ENCODE data around the gene NAALADL2.
"Not testable (repeated sequence)": the region's sequence is repeated elsewhere in the genome, so short reads cannot be mapped to it uniquely, and the experiment has no call there.

NAALADL2 gene

GRCh38 chr3:175269394-175269793 lies 410.3 kb downstream of the NAALADL2 start:
- DNase-seq (ENCODE audit: low read depth): no peak

GRCh38 chr3:175270198-175270837 lies 411.2 kb downstream of the NAALADL2 start:
- no peak for DNase-seq (ENCODE audit: low read depth)

- no peak for DNase-seq (ENCODE audit: low read depth)
Observed at GRCh38 chr3:175270866-175271265, 411.7 kb downstream of the NAALADL2 start.

GRCh38 chr3:175271465-175271864 lies 412.3 kb downstream of the NAALADL2 start:
- not testable (repeated sequence) for DNase-seq (ENCODE audit: low read depth)

- DNase-seq (ENCODE audit: low read depth): no peak
Observed at GRCh38 chr3:175272392-175272791, 413.3 kb downstream of the NAALADL2 start.

- no peak for DNase-seq (ENCODE audit: low read depth)
Observed at GRCh38 chr3:175273573-175273972, 414.4 kb downstream of the NAALADL2 start.

- DNase-seq (ENCODE audit: low read depth): no peak
Observed at GRCh38 chr3:175274056-175274455, 414.9 kb downstream of the NAALADL2 start.

- no peak for DNase-seq (ENCODE audit: low read depth)
Observed at GRCh38 chr3:175274474-175275218, 415.5 kb downstream of the NAALADL2 start.

GRCh38 chr3:175278680-175279079 lies 419.5 kb downstream of the NAALADL2 start:
- no peak for DNase-seq (ENCODE audit: low read depth)

- no peak for DNase-seq (ENCODE audit: low read depth)
Observed at GRCh38 chr3:175279457-175279856, 420.3 kb downstream of the NAALADL2 start.

GRCh38 chr3:175279911-175280310 lies 420.8 kb downstream of the NAALADL2 start:
- no peak for DNase-seq (ENCODE audit: low read depth)

- DNase-seq (ENCODE audit: low read depth): no peak
Observed at GRCh38 chr3:175287361-175287963, 428.3 kb downstream of the NAALADL2 start.

- no peak for DNase-seq (ENCODE audit: low read depth)
Observed at GRCh38 chr3:175288621-175289020, 429.5 kb downstream of the NAALADL2 start.

- no peak for DNase-seq (ENCODE audit: low read depth)
Observed at GRCh38 chr3:175294793-175295192, 435.7 kb downstream of the NAALADL2 start.

GRCh38 chr3:175295248-175296130 lies 436.4 kb downstream of the NAALADL2 start:
- no peak for DNase-seq (ENCODE audit: low read depth)

- DNase-seq (ENCODE audit: low read depth): no peak
Observed at GRCh38 chr3:175297216-175297615, 438.1 kb downstream of the NAALADL2 start.

GRCh38 chr3:175301741-175302140 lies 442.6 kb downstream of the NAALADL2 start:
- DNase-seq (ENCODE audit: low read depth): no peak

GRCh38 chr3:175304404-175304803 lies 445.3 kb downstream of the NAALADL2 start:
- no peak for DNase-seq (ENCODE audit: low read depth)

- no peak for DNase-seq (ENCODE audit: low read depth)
Observed at GRCh38 chr3:175307642-175308041, 448.5 kb downstream of the NAALADL2 start.

GRCh38 chr3:175308097-175308496 lies 449.0 kb downstream of the NAALADL2 start:
- DNase-seq (ENCODE audit: low read depth): no peak

- no peak for DNase-seq (ENCODE audit: low read depth)
Observed at GRCh38 chr3:175310046-175310445, 450.9 kb downstream of the NAALADL2 start.

GRCh38 chr3:175311404-175311803 lies 452.3 kb downstream of the NAALADL2 start:
- DNase-seq (ENCODE audit: low read depth): no peak

Data from T-helper 22 cell (primary cell).